CD14-positive monocyte (primary cell): ENCODE measurements around the gene HNRNPUL1. TPM values are rescaled to one million over a fixed set of nuclear protein-coding genes. Genes with fewer than 3 reads are reported as not detected.

ENCODE experiments used
- DNase-seq, 3 donors: peaks; one replicate each; pipeline ENCODE4 v3.0.0-alpha.2; 2011 to 2022
- H2AFZ ChIP-seq: 2 replicates; pipeline ENCODE4 v1.6.0; 2012; ENCODE audit warnings: mild to moderate bottlenecking, low read depth, low read length, inconsistent platforms; ENCODE audit not compliant: insufficient read depth, poor library complexity, severe bottlenecking
- H3K27ac ChIP-seq, 2 donors: 1 replicate in 1 of 2; 2 replicates in 1 of 2; pipeline ENCODE4 v1.5.1; 2012 to 2013; ENCODE audit warnings: low read length in 2 of 2, control low read depth in 1 of 2, inconsistent platforms in 1 of 2, low read depth in 1 of 2, mild to moderate bottlenecking in 1 of 2
- H3K27me3 ChIP-seq, 2 donors: one replicate each; pipeline versions ENCODE4 v1.6.0 to v1.6.1; 2011 to 2013; ENCODE audit warnings: low read length in 2 of 2; ENCODE audit not compliant: control insufficient read depth in 2 of 2, insufficient read depth in 2 of 2
- H3K36me3 ChIP-seq, 2 donors: replicated peaks in 1 of 2; 1 replicate in 1 of 2; 2 replicates in 1 of 2; pipeline versions ENCODE4 v1.5.1 to v1.6.1; 2012 to 2013; ENCODE audit warnings: low read length in 2 of 2, control low read depth in 1 of 2, inconsistent platforms in 1 of 2, mild to moderate bottlenecking in 1 of 2; ENCODE audit not compliant: insufficient read depth in 2 of 2, control insufficient read depth in 1 of 2
- H3K4me1 ChIP-seq, 2 donors: 1 replicate in 1 of 2; 2 replicates in 1 of 2; pipeline versions ENCODE4 v1.5.1 to v1.6.1; 2012 to 2013; ENCODE audit warnings: low read length in 2 of 2, control low read depth in 1 of 2, inconsistent platforms in 1 of 2, mild to moderate bottlenecking in 1 of 2, moderate library complexity in 1 of 2; ENCODE audit not compliant: insufficient read depth in 2 of 2, control insufficient read depth in 1 of 2
- H3K4me2 ChIP-seq: replicated peaks from 2 replicates; pipeline ENCODE3; 2012; ENCODE audit warnings: low read length, moderate library complexity, mild to moderate bottlenecking; ENCODE audit not compliant: poor library complexity, severe bottlenecking; ENCODE audit errors: extremely low read depth
- H3K4me3 ChIP-seq, 3 experiments: fragments of 200-600 bp in 1 of 3; sonication (generic) in 1 of 3; replicated peaks in 1 of 3; 1 replicate in 2 of 3; 2 replicates in 1 of 3; pipeline ENCODE4 v1.5.1; 2011 to 2013; ENCODE audit warnings: low read length in 3 of 3, mild to moderate bottlenecking in 3 of 3, control low read depth in 2 of 3, low read depth in 2 of 3, inconsistent platforms in 1 of 3, moderate library complexity in 1 of 3
- H3K79me2 ChIP-seq: 2 replicates; pipeline ENCODE4 v1.6.0; 2012; ENCODE audit warnings: mild to moderate bottlenecking, control low read depth, inconsistent platforms, low read length, moderate library complexity; ENCODE audit not compliant: insufficient read depth
- H3K9ac ChIP-seq: 2 replicates; pipeline ENCODE4 v1.6.0; 2017; ENCODE audit warnings: low read length, mild to moderate bottlenecking; ENCODE audit not compliant: insufficient read depth, poor library complexity, severe bottlenecking
- H3K9me3 ChIP-seq, 2 donors: replicated peaks in 1 of 2; 1 replicate in 1 of 2; 2 replicates in 1 of 2; pipeline versions ENCODE4 v1.5.1 to v1.6.1; 2012 to 2013; ENCODE audit warnings: low read length in 2 of 2, control low read depth in 1 of 2; ENCODE audit not compliant: control insufficient read depth in 1 of 2, insufficient read depth in 1 of 2
- H4K20me1 ChIP-seq: 2 replicates; pipeline ENCODE4 v1.6.0; 2012; ENCODE audit warnings: mild to moderate bottlenecking, low read length, control low read depth, moderate library complexity; ENCODE audit not compliant: insufficient read depth
- H3K27ac Mint-ChIP-seq, 7 donors: one replicate each; pipeline ENCODE4 v1.8.0; 2020; ENCODE audit warnings: mild to moderate bottlenecking in 7 of 7, mixed read lengths in 7 of 7, moderate library complexity in 6 of 7, inconsistent platforms in 2 of 7
- H3K27me3 Mint-ChIP-seq, 3 donors: one replicate each; pipeline ENCODE4 v1.8.0; 2021 to 2022; ENCODE audit warnings: low read depth in 3 of 3, mild to moderate bottlenecking in 3 of 3, mixed read lengths in 3 of 3, moderate library complexity in 3 of 3, inconsistent platforms in 1 of 3
- H3K36me3 Mint-ChIP-seq, 2 donors: one replicate each; pipeline ENCODE4 v1.8.0; 2020; ENCODE audit warnings: mixed read lengths in 2 of 2, inconsistent platforms in 1 of 2, mild to moderate bottlenecking in 1 of 2
- H3K4me1 Mint-ChIP-seq: one replicate; pipeline ENCODE4 v1.8.0; 2020; ENCODE audit warnings: mild to moderate bottlenecking, mixed read lengths
- H3K4me3 Mint-ChIP-seq, 2 donors: one replicate each; pipeline ENCODE4 v1.8.0; 2020; ENCODE audit warnings: mild to moderate bottlenecking in 2 of 2, mixed read lengths in 2 of 2, moderate library complexity in 1 of 2
- H3K9me3 Mint-ChIP-seq, 7 donors: one replicate each; pipeline ENCODE4 v1.8.0; 2020 to 2022; ENCODE audit warnings: mixed read lengths in 7 of 7, mild to moderate bottlenecking in 6 of 7, moderate library complexity in 6 of 7, inconsistent platforms in 2 of 7
- CTCF ChIP-seq: fragments of 200-600 bp; IDR thresholded peaks from one replicate; pipeline ENCODE4 v1.8.0; 2022; ENCODE audit warnings: antibody characterized with exemption, mild to moderate bottlenecking
- WGBS: methylation state at CpG from one replicate; pipeline ENCODE4 v1.1.5; 2013; ENCODE audit warnings: missing lambda C conversion rate; ENCODE audit not compliant: insufficient coverage; 5-methylcytosine and 5-hydroxymethylcytosine counted together
- intact Hi-C, 2 donors: fragments of 100-400 bp; cut with micrococcal nuclease; formaldehyde crosslinking; loops; one replicate each; pipeline versions ENCODE4 v1.15.0 to v1.15.1; 2023
- polyA plus RNA-seq, 3 donors: library from polyadenylated mRNA; depleted of rRNA in 1 of 3; unstranded in 2 of 3; stranded (reverse) in 1 of 3; fragments of 300-500 nt in 2 of 3; fragments of >200 nt in 1 of 3; fragmentation: Illumina TruSeq in 2 of 3; gene quantifications; 1 replicate in 2 of 3; 2 replicates in 1 of 3; pipeline ENCODE4 v1.2.3, GENCODE V29; 2012 to 2021

The HNRNPUL1 gene
- polyA plus RNA-seq, 3 donors = 22.6 to 55.3 (median 30.3) TPM

GRCh38 chr19:41226053-41226873 lies 37.9 kb upstream of the HNRNPUL1 start:
- Histone ChIP-seq H2AFZ (peak overlapping the region; percentile 79), H3K79me2 (no peaks in the 10 kb centered on the region), H3K27ac (no peak overlapping the region), H3K36me3 (no peaks in the 10 kb centered on the region), H3K4me3 (peak overlapping the region; percentile 23 to 75 (median 51)), H3K9ac (peak overlapping the region; percentile 49), H3K4me2 (peak overlapping the region; percentile 82), H4K20me1 (no peaks in the 10 kb centered on the region), H3K4me1 (peaks cover 11 to 15% of the 10 kb centered on the region in 2 donors), H3K9me3 (no peaks in the 10 kb centered on the region), H3K27me3 (peaks cover 3 to 23% of the 10 kb centered on the region in 2 donors)
- intact Hi-C loops = loop anchor here in 1 of 2 donors (5.0 kb wide), 1 partner anchor 36 kb away; the partner anchor contains the start of gene HNRNPUL1
- peaks cover 0 to 8% (median 2%) of the 10 kb centered on the region in 7 donors for H3K9me3 Mint-ChIP-seq
- H3K36me3 Mint-ChIP-seq = peaks cover 0 to 7% of the 10 kb centered on the region in 2 donors
- TF ChIP-seq CTCF = no peak
- peak overlapping the region in 5 of 7 donors; percentile 47 to 72 (median 59) for H3K27ac Mint-ChIP-seq
- peaks cover 35 to 56% (median 38%) of the 10 kb centered on the region in 3 donors for H3K27me3 Mint-ChIP-seq
- peaks cover 26% of the 10 kb centered on the region for H3K4me1 Mint-ChIP-seq
- 4% methylated on average over 63 of the region's 67 CpGs for WGBS
- DNase-seq = peak in 2 of 3 donors; percentile 13 to 43
- H3K4me3 Mint-ChIP-seq = peak overlapping the region; percentile 76 to 92

GRCh38 chr19:41226874-41227390 lies 37.2 kb upstream of the HNRNPUL1 start:
- peaks cover 0 to 8% (median 2%) of the 10 kb centered on the region in 7 donors for H3K9me3 Mint-ChIP-seq
- Histone ChIP-seq H3K9ac (peak overlapping the region; percentile 49), H3K27ac (no peak overlapping the region), H3K4me3 (peak overlapping the region in 2 of 3 experiments; percentile 23 to 75), H2AFZ (peak overlapping the region; percentile 79), H3K4me2 (peak overlapping the region; percentile 82), H3K36me3 (no peaks in the 10 kb centered on the region), H4K20me1 (no peaks in the 10 kb centered on the region), H3K9me3 (no peaks in the 10 kb centered on the region), H3K79me2 (no peaks in the 10 kb centered on the region), H3K27me3 (peaks cover 3 to 23% of the 10 kb centered on the region in 2 donors), H3K4me1 (peaks cover 12 to 16% of the 10 kb centered on the region in 2 donors)
- peaks cover 35 to 52% (median 38%) of the 10 kb centered on the region in 3 donors for H3K27me3 Mint-ChIP-seq
- peaks cover 26% of the 10 kb centered on the region for H3K4me1 Mint-ChIP-seq
- peaks cover 0 to 7% of the 10 kb centered on the region in 2 donors for H3K36me3 Mint-ChIP-seq
- intact Hi-C loops = loop anchor here in 1 of 2 donors (5.0 kb wide), 1 partner anchor 35 kb away; the partner anchor contains the start of gene HNRNPUL1
- no peak for DNase-seq
- peak overlapping the region in 1 of 7 donors; percentile 59 for H3K27ac Mint-ChIP-seq
- H3K4me3 Mint-ChIP-seq = peak overlapping the region; percentile 76 to 92
- WGBS = 76% methylated on average over 3 of the region's 9 CpGs
- TF ChIP-seq CTCF = no peak
